Psoas muscle (tissue), 8 donors: Measurements from ENCODE around the gene ACRV1. TPM values are rescaled to one million over a fixed set of nuclear protein-coding genes. Genes with fewer than 3 reads are reported as not detected.
"Not testable (repeated sequence)": the region's sequence is repeated elsewhere in the genome, so short reads cannot be mapped to it uniquely, and the experiment has no call there.

ENCODE experiments used
- ATAC-seq, 4 donors: fragments of 200-7000 bp; cut with Tn5 transposase; one replicate each; pipeline ENCODE4 v1.9.1; 2020; ENCODE audit warnings: moderate library complexity in 3 of 4, mild to moderate bottlenecking in 2 of 4
- DNase-seq, 2 donors: peaks; one replicate each; pipeline ENCODE4 v3.0.0-alpha.2; 2020
- H3K27ac ChIP-seq: fragments of 200-600 bp; one replicate; pipeline ENCODE4 v1.8.0; 2022
- H3K27me3 ChIP-seq, 3 donors: fragments of 200-600 bp in 1 of 3; one replicate each; pipeline versions ENCODE4 v1.6.1 to v1.8.0; 2013 to 2022; ENCODE audit warnings: low read length in 2 of 3, mild to moderate bottlenecking in 2 of 3, moderate library complexity in 1 of 3; ENCODE audit not compliant: insufficient read depth in 3 of 3
- H3K36me3 ChIP-seq, 2 donors: fragments of 200-600 bp in 1 of 2; one replicate each; pipeline versions ENCODE4 v1.6.1 to v1.8.0; 2013 to 2022; ENCODE audit warnings: low read depth in 1 of 2, mild to moderate bottlenecking in 1 of 2, moderate library complexity in 1 of 2; ENCODE audit not compliant: insufficient read depth in 1 of 2
- H3K4me1 ChIP-seq: fragments of 200-600 bp; one replicate; pipeline ENCODE4 v1.8.0; 2022
- H3K4me3 ChIP-seq: fragments of 200-600 bp; one replicate; pipeline ENCODE4 v1.8.0; 2022; ENCODE audit warnings: mild to moderate bottlenecking
- H3K9me3 ChIP-seq: fragments of 200-600 bp; one replicate; pipeline ENCODE4 v1.8.0; 2022
- WGBS, 3 donors: extraction: QIAGEN DNeasy Blood & Tissue Kit; methylation state at CpG; one replicate each; pipeline versions ENCODE4 v1.1.6 to v1.1.7; 2013; 5-methylcytosine and 5-hydroxymethylcytosine counted together
- intact Hi-C, 2 donors: fragments of 100-400 bp; cut with DNase I; formaldehyde crosslinking; loops; one replicate each; pipeline versions ENCODE4 v1.11.0 to v1.14.2; 2022
- long read RNA-seq, 2 donors: library from polyadenylated mRNA; unstranded; transcript quantifications; one replicate each; pipeline ENCODE4 v2.0.0, GENCODE V29; 2021
- polyA plus RNA-seq, 3 donors: library from polyadenylated mRNA; stranded (reverse); fragments of 200-250 nt; gene quantifications; one replicate each; pipeline ENCODE4 v1.2.3, GENCODE V29; 2013
- total RNA-seq, 4 donors: library from RNA; stranded (reverse); fragmentation: NEBNext Ultra II Directional in 2 of 4; extraction: Animal tissue kit (Norgen Biotek cat#: 25700) in 2 of 4; gene quantifications; one replicate each; pipeline versions ENCODE4 v1.2.1 to v1.2.4, GENCODE V29; 2021 to 2023
- TF ChIP-seq, protein P1 (sequence below): fragments of 200-600 bp; IDR thresholded peaks from one replicate; pipeline ENCODE4 v1.8.0; 2022; ENCODE audit warnings: antibody characterized with exemption
- donor health status: healthy with polysubstance abuse.
- donor health status: DM: no; HTN: no; CAD: no; lungs with moderate emphysema.
- donor health status: Bipolar disorder and iron deficiency.
- donor health status: healthy.
- donor health status: DM: yes; HTN: yes; CAD: no.
- donor health status: DM: no; HTN: no; CAD: no.
- donor health status: DM: no; HTN: no; CAD: no.
- donor health status: DM: yes; HTN: yes; CAD: no.

Gene ACRV1, protein sequence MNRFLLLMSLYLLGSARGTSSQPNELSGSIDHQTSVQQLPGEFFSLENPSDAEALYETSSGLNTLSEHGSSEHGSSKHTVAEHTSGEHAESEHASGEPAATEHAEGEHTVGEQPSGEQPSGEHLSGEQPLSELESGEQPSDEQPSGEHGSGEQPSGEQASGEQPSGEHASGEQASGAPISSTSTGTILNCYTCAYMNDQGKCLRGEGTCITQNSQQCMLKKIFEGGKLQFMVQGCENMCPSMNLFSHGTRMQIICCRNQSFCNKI
- total RNA-seq (not detected), polyA plus RNA-seq (under 1 TPM in 1 of 3 donors, not detected in 2; 0.03 TPM)
- long read RNA-seq, donor 1: 0 reads
- long read RNA-seq, donor 2: 0 reads

DNA sequence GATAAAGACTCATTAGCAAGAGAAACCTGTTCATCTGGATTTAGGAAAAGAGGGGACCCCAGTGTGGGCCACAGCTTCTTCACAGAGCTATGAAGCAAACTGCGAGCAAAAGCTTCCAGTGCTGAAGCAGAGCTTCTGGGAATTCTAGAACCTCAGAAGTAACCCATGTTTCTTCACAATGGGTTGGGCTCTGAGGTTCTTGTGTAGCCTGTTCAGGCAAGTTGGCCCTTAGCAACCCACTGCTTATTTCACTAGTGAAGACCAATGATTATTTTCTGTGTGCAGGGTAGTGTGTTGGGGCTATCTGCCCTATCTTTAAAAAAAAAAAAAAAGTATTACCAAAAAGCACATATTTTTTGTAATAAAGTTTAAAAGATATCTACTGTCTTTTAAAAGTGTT, at the start of gene ACRV1:
Gene ACRV1 (minus strand): TSS at position 101 of the 400 bp plus-strand sequence. CDS start 67 bp downstream, at position 34.
- no peak for DNase-seq
- intact Hi-C loops: no loop called here
- TF ChIP-seq, protein P1, sequence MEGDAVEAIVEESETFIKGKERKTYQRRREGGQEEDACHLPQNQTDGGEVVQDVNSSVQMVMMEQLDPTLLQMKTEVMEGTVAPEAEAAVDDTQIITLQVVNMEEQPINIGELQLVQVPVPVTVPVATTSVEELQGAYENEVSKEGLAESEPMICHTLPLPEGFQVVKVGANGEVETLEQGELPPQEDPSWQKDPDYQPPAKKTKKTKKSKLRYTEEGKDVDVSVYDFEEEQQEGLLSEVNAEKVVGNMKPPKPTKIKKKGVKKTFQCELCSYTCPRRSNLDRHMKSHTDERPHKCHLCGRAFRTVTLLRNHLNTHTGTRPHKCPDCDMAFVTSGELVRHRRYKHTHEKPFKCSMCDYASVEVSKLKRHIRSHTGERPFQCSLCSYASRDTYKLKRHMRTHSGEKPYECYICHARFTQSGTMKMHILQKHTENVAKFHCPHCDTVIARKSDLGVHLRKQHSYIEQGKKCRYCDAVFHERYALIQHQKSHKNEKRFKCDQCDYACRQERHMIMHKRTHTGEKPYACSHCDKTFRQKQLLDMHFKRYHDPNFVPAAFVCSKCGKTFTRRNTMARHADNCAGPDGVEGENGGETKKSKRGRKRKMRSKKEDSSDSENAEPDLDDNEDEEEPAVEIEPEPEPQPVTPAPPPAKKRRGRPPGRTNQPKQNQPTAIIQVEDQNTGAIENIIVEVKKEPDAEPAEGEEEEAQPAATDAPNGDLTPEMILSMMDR: no peak
- Histone ChIP-seq H3K4me1 (no peaks in the 10 kb centered on the region), H3K9me3 (no peaks in the 10 kb centered on the region), H3K36me3 (no peaks in the 10 kb centered on the region), H3K4me3 (no peak within 1 kb of the TSS), H3K27me3 (no peaks in the 10 kb centered on the region), H3K27ac (no peak within 1 kb of the TSS)
- ATAC-seq: no peak
- whole genome bisulfite sequencing, 3 donors: 95 to 100% (median 100%) methylated on average over 1 of the region's 1 CpG

DNA sequence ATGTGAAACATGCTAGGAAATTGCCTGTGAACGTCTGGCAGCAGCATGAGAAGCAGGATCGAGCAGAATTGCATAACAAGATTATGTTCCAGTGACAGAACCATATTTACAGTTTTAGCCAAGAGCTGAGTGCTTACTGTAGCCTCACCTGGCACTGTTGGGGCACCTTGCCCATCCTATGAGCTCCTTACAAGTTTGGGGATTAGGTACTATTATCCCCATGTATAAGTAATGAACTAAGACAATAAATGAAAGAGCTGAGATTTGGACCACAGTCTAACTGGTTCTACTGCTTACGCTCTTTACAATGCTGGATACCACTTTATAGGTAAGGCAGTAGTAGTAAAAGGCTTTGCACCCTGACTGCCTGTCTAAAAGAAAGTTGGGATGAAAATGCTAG, 48.3 kb upstream of the ACRV1 start:
- ATAC-seq: no peak
- no peaks in the 10 kb centered on the region for H3K36me3 ChIP-seq
- H3K27me3 ChIP-seq: peaks cover 0 to 4% (median 0%) of the 10 kb centered on the region in 3 donors
- TF ChIP-seq, protein P1: no peak
- H3K9me3 ChIP-seq: no peaks in the 10 kb centered on the region
- no peak overlapping the region for H3K4me3 ChIP-seq
- WGBS, 3 donors: 50 to 63% (median 53%) methylated on average over 3 of the region's 3 CpGs
- intact Hi-C loops: no loop called here
- DNase-seq: no peak
- H3K27ac ChIP-seq: no peak overlapping the region
- H3K4me1 ChIP-seq: no peaks in the 10 kb centered on the region

DNA sequence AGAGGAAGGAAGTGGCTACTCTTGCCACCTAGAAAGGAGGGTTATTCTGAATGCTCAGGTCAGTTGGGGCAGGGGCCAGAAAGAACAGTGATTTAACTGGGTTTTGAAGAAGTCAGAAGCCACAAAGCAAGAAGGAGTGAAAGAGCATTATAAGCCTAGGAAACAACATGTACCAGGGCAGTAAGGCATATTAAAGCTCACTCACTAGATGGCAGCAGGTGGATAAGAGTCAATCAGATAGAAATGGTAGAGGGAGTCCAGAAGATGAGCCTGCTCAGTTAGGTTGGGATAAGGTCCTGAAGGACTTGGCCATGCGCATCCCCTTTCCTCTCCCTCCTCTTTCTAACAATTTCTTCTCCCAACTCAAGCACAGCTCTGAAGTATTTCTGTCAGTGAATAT, 43.5 kb upstream of the ACRV1 start:
- TF ChIP-seq, protein P1: no peak
- Histone ChIP-seq H3K9me3 (no peaks in the 10 kb centered on the region), H3K36me3 (no peaks in the 10 kb centered on the region), H3K4me3 (no peak overlapping the region), H3K27me3 (peaks cover 0 to 3% (median 0%) of the 10 kb centered on the region in 3 donors), H3K27ac (no peak overlapping the region), H3K4me1 (no peaks in the 10 kb centered on the region)
- intact Hi-C loops: no loop called here
- ATAC-seq (no peak), DNase-seq (no peak)
- WGBS, 3 donors: 89 to 100% (median 98%) methylated on average over 1 of the region's 1 CpG

DNA sequence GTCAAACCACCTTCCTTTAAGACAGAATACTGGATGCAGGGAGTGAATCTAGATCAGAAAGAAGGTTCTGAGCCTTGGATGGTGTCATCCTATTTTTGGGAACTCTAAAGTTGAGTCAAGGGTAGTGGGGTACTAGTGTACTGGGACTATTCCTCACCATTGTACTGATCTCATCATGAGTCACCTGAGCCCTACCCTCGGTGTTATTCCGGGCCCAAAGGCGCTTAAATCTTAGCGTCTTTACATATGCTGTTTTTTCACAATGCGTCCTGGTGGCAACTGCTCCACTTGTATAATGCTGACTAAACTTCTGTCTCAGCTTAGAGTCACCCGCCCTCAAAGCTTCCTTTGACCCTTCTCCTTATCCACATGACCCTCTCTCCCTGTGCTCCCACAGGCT, 40.1 kb upstream of the ACRV1 start:
- peaks cover 0 to 3% (median 0%) of the 10 kb centered on the region in 3 donors for H3K27me3 ChIP-seq
- intact Hi-C loops: no loop called here
- TF ChIP-seq, protein P1: no peak
- 80 to 92% (median 90%) methylated on average over 6 of the region's 6 CpGs for whole genome bisulfite sequencing, 3 donors
- no peak overlapping the region for H3K27ac ChIP-seq
- no peaks in the 10 kb centered on the region for H3K9me3 ChIP-seq
- ATAC-seq: no peak
- H3K36me3 ChIP-seq: no peaks in the 10 kb centered on the region
- H3K4me3 ChIP-seq: no peak overlapping the region
- no peaks in the 10 kb centered on the region for H3K4me1 ChIP-seq
- no peak for DNase-seq

DNA sequence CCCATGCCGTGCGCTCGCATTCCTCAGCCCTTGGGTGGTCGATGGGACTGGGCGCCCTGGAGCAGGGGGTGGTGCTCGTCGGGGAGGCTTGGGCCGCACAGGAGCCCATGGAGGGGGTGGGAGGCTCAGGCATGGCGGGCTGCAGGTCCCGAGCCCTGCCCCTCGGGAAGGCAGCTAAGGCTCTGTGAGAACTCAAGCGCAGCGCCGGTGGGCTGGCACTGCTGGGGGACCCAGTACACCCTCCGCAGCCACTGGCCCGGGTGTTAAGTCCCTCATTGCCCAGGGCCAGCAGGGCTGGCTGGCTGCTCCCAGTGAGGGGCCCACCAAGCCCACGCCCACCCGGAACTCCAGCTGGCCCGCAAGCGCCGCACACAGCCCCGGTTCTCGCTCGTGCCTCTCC, 24.0 kb upstream of the ACRV1 start:
- H3K4me1 ChIP-seq, DNase-seq, H3K27ac ChIP-seq, H3K9me3 ChIP-seq, intact Hi-C loops, H3K27me3 ChIP-seq, H3K4me3 ChIP-seq, H3K36me3 ChIP-seq, ATAC-seq: not testable (repeated sequence)
- WGBS, 3 donors: 88 to 92% (median 89%) methylated on average over 14 to 24 of the region's 24 CpGs
